ENCODE data around the gene CFAP46. TPM values are rescaled to one million over a fixed set of nuclear protein-coding genes. Genes with fewer than 3 reads are reported as not detected.

The CFAP46 gene
- total and polyA plus RNA-seq, 9 of the 15 experiments (the other 6 are each of a cell fraction or from before 2014, with no cell fraction given): not detected

GRCh38 chr10:132961420-132961786 is 19.0 kb upstream of the CFAP46 start:
- DNase-seq (ENCODE audit: extremely low read depth in 1 of 4, low spot score in 3 of 4): no peak
- Histone ChIP-seq H3K27ac (ENCODE audit: extremely low read depth, low read depth, low read length) (no peak overlapping the region), H3K4me2 (ENCODE audit: insufficient read depth, low read length) (no peak overlapping the region), H3K9me1 (ENCODE audit: control insufficient read depth, insufficient read depth, low read length) (no peaks in the 10 kb centered on the region), H3K27me3 (ENCODE audit: control insufficient read depth in 2 of 2, insufficient read depth in 2 of 2, low read length in 2 of 2) (peaks cover 0 to 66% of the 10 kb centered on the region in 2 experiments; a peak in 3 of 5 replicates), H4K20me1 (replicated peaks; ENCODE audit: control insufficient read depth, insufficient read depth, low read length) (no peaks in the 10 kb centered on the region), H3K4me3 (no peak overlapping the region), H3K79me2 (ENCODE audit: control insufficient read depth, insufficient read depth, low read length) (no peaks in the 10 kb centered on the region), H3K9ac (ENCODE audit: insufficient read depth in 1 of 2, low read depth in 2 of 2, low read length in 2 of 2) (no peak overlapping the region), H3K9me3 (replicated peaks; ENCODE audit: control insufficient read depth, insufficient read depth, low read depth, low read length) (no peaks in the 10 kb centered on the region), H2AFZ (ENCODE audit: low read depth, low read length) (no peak overlapping the region), H3K36me3 (ENCODE audit: control insufficient read depth, insufficient read depth, low read length) (no peaks in the 10 kb centered on the region), H3K4me1 (replicated peaks in 1 of 2; ENCODE audit: control insufficient read depth in 2 of 2, insufficient read depth in 2 of 2, low read length in 2 of 2) (peaks cover 0 to 8% of the 10 kb centered on the region in 2 experiments; a peak in 2 of 5 replicates)
- BruUV-seq (replicated peaks): no TSS peak
- ChIA-PET CTCF (ENCODE audit: low intra/inter-chr PET ratio) (no interaction called here), POLR2A (no interaction called here)
- no peak for ATAC-seq
- intact Hi-C loops (cut with micrococcal nuclease): no loop called here
- no peak for FAIRE-seq
- in situ Hi-C loops (cut with MboI): no loop called here
- WGBS (ENCODE audit: insufficient coverage, low coverage, missing lambda C conversion rate): 0% methylated on average over 2 of the region's 8 CpGs
- TF ChIP-seq, protein P1, sequence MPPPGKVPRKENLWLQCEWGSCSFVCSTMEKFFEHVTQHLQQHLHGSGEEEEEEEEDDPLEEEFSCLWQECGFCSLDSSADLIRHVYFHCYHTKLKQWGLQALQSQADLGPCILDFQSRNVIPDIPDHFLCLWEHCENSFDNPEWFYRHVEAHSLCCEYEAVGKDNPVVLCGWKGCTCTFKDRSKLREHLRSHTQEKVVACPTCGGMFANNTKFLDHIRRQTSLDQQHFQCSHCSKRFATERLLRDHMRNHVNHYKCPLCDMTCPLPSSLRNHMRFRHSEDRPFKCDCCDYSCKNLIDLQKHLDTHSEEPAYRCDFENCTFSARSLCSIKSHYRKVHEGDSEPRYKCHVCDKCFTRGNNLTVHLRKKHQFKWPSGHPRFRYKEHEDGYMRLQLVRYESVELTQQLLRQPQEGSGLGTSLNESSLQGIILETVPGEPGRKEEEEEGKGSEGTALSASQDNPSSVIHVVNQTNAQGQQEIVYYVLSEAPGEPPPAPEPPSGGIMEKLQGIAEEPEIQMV (tag; conservative IDR thresholded peaks at IDR 0.05; ENCODE audit: low read depth): no peak
- TF ChIP-seq KLF10 (CRISPR knock-in tag; IDR thresholded peaks at IDR 0.05) (no peak), POLR3G (IDR thresholded peaks at IDR 0.05; ENCODE audit: extremely low read depth, insufficient read length, insufficient replicate concordance) (no peak), ELF1 (tag; IDR thresholded peaks at IDR 0.05) (no peak), CREBBP (IDR thresholded peaks at IDR 0.05; ENCODE audit: low read depth, low read length) (no peak), MCM7 (IDR thresholded peaks at IDR 0.05) (no peak), MECOM (CRISPR knock-in tag; IDR thresholded peaks at IDR 0.05) (no peak), HES1 (IDR thresholded peaks at IDR 0.05; ENCODE audit: low read depth) (no peak), EHMT2 (IDR thresholded peaks at IDR 0.05) (no peak), ZNF551 (CRISPR knock-in tag; IDR thresholded peaks at IDR 0.05) (no peak), POLR2G (IDR thresholded peaks at IDR 0.05; ENCODE audit: low read depth, low read length) (no peak), HLTF (IDR thresholded peaks at IDR 0.05) (no peak), THRAP3 (IDR thresholded peaks at IDR 0.05; ENCODE audit: borderline replicate concordance) (no peak), YY1 (IDR thresholded peaks at IDR 0.05; ENCODE audit: borderline replicate concordance in 1 of 3, control insufficient read depth in 1 of 3, extremely low read depth in 1 of 3, insufficient read depth in 3 of 3, insufficient read length in 1 of 3, insufficient replicate concordance in 2 of 3, low read depth in 1 of 3, low read length in 2 of 3) (no peak)
- TF ChIP-seq, protein P2, sequence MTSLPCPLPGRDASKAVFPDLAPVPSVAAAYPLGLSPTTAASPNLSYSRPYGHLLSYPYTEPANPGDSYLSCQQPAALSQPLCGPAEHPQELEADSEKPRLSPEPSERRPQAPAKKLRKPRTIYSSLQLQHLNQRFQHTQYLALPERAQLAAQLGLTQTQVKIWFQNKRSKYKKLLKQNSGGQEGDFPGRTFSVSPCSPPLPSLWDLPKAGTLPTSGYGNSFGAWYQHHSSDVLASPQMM (CRISPR knock-in tag; IDR thresholded peaks at IDR 0.05): no peak
